Lower leg skin (tissue), 3 donors: ENCODE measurements around the gene MTERF1.

Experiments used
- POLR2A ChIP-seq, 2 donors: fragments of 450-650 bp; IDR thresholded peaks; one replicate each; pipeline ENCODE4 v1.6.1; 2016 to 2017; ENCODE audit warnings: antibody characterized with exemption in 2 of 2, mild to moderate bottlenecking in 1 of 2, moderate library complexity in 1 of 2
- TF ChIP-seq, protein P1 (sequence below), 3 donors: fragments of 450-650 bp; IDR thresholded peaks; one replicate each; pipeline ENCODE4 v1.5.1; 2016; ENCODE audit warnings: antibody characterized with exemption in 3 of 3, mild to moderate bottlenecking in 3 of 3, moderate library complexity in 2 of 3

DNA sequence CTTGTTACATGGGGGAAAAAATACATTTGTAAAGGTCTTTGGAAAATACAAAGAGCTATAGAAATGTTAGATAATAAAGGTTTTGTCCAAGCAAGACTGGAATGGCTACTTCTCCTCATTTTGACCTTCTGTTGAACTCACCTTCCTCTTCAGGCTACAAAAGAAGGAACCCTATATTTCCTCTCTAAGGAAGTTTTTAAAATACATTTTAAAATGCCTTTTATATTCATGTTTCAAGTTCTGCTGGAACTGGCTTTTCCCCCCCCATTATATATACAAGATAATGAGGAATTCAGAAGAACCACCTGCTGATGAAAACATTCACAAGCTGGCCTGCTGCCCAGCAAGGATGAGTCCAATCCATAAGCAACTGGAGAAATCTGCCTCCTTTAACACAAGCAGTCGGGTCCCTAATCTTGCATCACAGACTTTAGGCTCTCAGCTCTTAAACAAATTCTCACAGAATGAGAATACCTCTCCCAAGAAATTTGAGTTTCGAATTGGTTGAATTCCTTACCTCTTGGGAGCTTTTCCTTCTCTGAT lies 44.6 kb downstream of the MTERF1 start:
- TF ChIP-seq, protein P1, sequence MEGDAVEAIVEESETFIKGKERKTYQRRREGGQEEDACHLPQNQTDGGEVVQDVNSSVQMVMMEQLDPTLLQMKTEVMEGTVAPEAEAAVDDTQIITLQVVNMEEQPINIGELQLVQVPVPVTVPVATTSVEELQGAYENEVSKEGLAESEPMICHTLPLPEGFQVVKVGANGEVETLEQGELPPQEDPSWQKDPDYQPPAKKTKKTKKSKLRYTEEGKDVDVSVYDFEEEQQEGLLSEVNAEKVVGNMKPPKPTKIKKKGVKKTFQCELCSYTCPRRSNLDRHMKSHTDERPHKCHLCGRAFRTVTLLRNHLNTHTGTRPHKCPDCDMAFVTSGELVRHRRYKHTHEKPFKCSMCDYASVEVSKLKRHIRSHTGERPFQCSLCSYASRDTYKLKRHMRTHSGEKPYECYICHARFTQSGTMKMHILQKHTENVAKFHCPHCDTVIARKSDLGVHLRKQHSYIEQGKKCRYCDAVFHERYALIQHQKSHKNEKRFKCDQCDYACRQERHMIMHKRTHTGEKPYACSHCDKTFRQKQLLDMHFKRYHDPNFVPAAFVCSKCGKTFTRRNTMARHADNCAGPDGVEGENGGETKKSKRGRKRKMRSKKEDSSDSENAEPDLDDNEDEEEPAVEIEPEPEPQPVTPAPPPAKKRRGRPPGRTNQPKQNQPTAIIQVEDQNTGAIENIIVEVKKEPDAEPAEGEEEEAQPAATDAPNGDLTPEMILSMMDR (IDR thresholded peaks at IDR 0.05): no peak
- TF ChIP-seq POLR2A (IDR thresholded peaks at IDR 0.05): no peak
